K562 (cell line): ENCODE data around the gene TMCC1. TPM values are rescaled to one million over a fixed set of nuclear protein-coding genes. Genes with fewer than 3 reads are reported as not detected.

Experiments used
- CTCF ChIP-seq, 3 experiments: IDR thresholded peaks in 2 of 3; conservative IDR thresholded peaks in 1 of 3; 2 replicates each; pipeline ENCODE4 v1.5.1; 2011 to 2012; ENCODE audit warnings: low read length in 3 of 3, mild to moderate bottlenecking in 3 of 3, control low read depth in 2 of 3, improper control_type of control experiment in 1 of 3, inconsistent platforms in 1 of 3, low read depth in 1 of 3, mixed read lengths in 1 of 3, moderate library complexity in 1 of 3; ENCODE audit not compliant: insufficient read depth in 2 of 3
- GMEB1 ChIP-seq: fragments of 250-450 bp; sonication (Bioruptor Pico); IDR thresholded peaks from 2 replicates; pipeline ENCODE4 v1.4.0; 2020; ENCODE audit warnings: mild to moderate bottlenecking
- KDM5B ChIP-seq: fragments of 200-600 bp; sonication (generic); IDR thresholded peaks from 2 replicates; pipeline ENCODE4 v1.6.1; 2012; ENCODE audit warnings: low read depth, mild to moderate bottlenecking, moderate library complexity, low read length, control low read depth, inconsistent platforms; ENCODE audit not compliant: insufficient replicate concordance
- POLR3A ChIP-seq: IDR thresholded peaks from 2 replicates; pipeline ENCODE4 v1.6.1; 2011; ENCODE audit warnings: borderline replicate concordance, mild to moderate bottlenecking, moderate library complexity; ENCODE audit not compliant: insufficient read length, insufficient read depth; ENCODE audit errors: extremely low read depth
- SRSF9 ChIP-seq: fragments of 200-400 bp; formaldehyde crosslinking; IDR thresholded peaks from 2 replicates; pipeline ENCODE4 v1.6.1; 2017; ENCODE audit warnings: low read depth, low read length, borderline replicate concordance
- ZBTB33 ChIP-seq: sonication (generic); formaldehyde crosslinking; IDR thresholded peaks from 2 replicates; pipeline ENCODE4 v1.8.1; 2023; ENCODE audit warnings: mild to moderate bottlenecking, missing genetic modification reagents
- polyA plus RNA-seq, 8 experiments: library from polyadenylated mRNA; depleted of rRNA in 4 of 8; stranded (reverse) in 5 of 8; unstranded in 3 of 8; fragments of >200 nt; fragmentation: Nextera tagmentation in 2 of 8; fragmentation: Illumina TruSeq in 1 of 8; extraction: Ambion mirVana in 2 of 8; extraction: Trizol in 1 of 8; gene quantifications; 2 replicates each; pipeline versions ENCODE4 v1.2.1 to v1.2.3, GENCODE V29; 2011 to 2014; ENCODE audit warnings: inconsistent platforms in 1 of 8, missing spikeins in 1 of 8
- total RNA-seq, 7 experiments: library from RNA; depleted of rRNA in 6 of 7; stranded (reverse); fragments of >200 nt in 6 of 7; fragmentation: Illumina TruSeq in 2 of 7; extraction: Trizol in 2 of 7; gene quantifications; 2 replicates each; pipeline versions ENCODE4 v1.2.1 to v1.2.3, GENCODE V29; 2011 to 2021; ENCODE audit warnings: low replicate concordance in 1 of 7

Gene TMCC1
- total and polyA plus RNA-seq, 9 of the 15 experiments (the other 6 are each of a cell fraction or from before 2014, with no cell fraction given), result 0.89 to 8.7 (median 4.0) TPM

- TF ChIP-seq CTCF (IDR thresholded peaks at IDR 0.05 in 2 of 3, conservative IDR thresholded peaks at IDR 0.05 in 1 of 3; ENCODE audit: insufficient read depth in 2 of 3, low read depth in 1 of 3, low read length in 3 of 3) (peak; percentile 50 to 57 (median 52); a peak in 5 of 6 replicates), SRSF9 (no peak), KDM5B (no peak), ZBTB33 (peak; percentile 96), POLR3A (no peak), GMEB1 (CRISPR knock-in tag) (no peak)
Measured at GRCh38 chr3:129627350-129628168, 266.0 kb downstream of the TMCC1 start (continued).
